Superior temporal gyrus (tissue), 1 donor: Measurements from ENCODE around the gene NAA60.
A peak's percentile ranks its signal among the peaks of the same experiment; 100 is the strongest.

Experiments
- DNase-seq: peaks from one replicate; pipeline ENCODE4 v3.0.0-alpha.2; 2016; ENCODE audit errors: extremely low spot score

NAA60 gene

DNA sequence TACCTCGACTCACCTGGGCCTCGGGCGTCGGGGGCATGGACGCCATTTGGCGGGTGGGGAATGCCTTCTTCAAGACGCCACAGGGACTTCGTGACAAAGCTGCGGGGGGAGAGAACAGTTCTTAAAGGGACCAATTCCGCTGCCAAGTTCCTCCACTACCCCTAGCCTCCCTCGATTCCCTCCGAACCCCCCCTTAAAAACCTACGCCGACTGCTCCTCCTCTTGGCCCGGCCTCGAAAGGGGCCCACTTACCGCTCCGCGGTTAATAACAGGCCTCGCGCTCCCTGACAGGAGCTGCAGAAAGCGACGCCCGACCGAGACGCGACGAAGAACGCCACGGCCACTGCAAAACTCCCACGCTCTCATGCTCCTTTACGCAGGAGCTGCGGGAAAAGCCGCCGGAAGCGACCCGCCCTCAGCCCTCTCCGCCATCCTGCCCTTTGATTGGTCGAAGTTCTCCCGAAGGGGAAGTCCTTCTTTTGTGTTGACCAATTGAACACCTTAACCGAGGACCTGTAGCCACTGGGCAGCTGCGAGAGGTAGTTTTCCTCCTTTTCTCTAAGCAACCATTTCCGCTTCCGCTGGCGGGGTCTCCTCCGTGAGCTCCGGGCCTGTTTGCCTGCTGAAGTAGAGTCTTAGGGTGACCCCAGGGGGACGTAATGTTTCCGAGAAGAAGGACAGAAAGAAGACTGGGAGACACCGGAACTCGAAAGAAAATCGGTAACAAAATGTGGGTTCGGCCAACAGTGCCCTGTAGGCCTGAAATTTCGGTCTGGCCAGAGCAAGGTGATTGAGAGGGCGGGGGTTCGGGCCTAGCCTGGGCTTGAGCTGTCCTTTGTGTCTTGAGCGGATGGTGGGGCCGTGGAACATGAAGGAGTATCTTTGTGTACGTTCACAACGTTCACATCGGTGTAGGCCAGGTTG lies at the start of gene NAA60, which contains the start of gene ZNF597:
Gene NAA60, plus strand, starts transcription at position 573 of the 924 bp plus-strand sequence. CDS start 32,548 bp downstream, outside the sequence.
Gene ZNF597, minus strand, starts transcription at position 397 of the 924 bp plus-strand sequence. Its CDS starts 351 bp downstream, at position 46.
- peak; percentile 91 for DNase-seq

GRCh38 chr16:3400446-3400778 lies 43.1 kb upstream of the NAA60 start:
- DNase-seq: no peak

- peak; percentile 99 for DNase-seq
These were observed 42.4 kb upstream of the NAA60 start, which contains the start of the genes ZNF174 and ZSCAN32 for GRCh38 chr16:3400779-3401688. Gene ZNF174 (plus strand): TSS chr16:3401215. CDS start chr16:3402005, 790 bp downstream. Gene ZSCAN32 (minus strand): TSS chr16:3401004. CDS start chr16:3397557, 3,447 bp downstream.

DNA sequence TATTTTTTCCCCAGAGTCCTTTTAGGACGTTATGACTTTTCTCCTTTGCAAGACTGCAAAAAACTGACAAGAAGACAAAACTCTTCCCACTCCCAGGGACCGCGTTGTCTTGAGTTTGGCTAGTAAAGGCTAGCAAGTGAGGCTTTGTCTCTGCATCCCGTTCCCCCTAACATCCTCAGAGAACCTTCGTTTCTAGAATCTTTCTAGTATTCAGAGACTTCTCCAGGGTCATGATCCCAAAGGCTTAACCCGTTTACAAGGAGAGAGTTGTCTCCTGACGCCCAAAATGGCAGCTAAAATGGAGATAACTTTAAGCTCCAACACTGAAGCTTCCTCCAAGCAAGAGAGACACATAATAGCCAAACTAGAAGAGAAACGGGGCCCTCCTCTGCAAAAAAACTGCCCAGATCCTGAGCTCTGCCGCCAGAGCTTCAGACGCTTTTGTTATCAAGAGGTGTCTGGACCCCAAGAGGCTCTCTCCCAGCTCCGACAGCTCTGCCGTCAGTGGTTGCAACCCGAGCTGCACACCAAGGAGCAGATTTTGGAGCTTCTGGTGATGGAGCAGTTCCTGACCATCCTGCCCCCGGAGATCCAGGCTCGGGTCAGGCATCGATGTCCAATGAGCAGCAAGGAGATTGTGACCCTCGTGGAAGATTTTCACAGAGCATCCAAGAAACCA lies 41.6 kb upstream of the NAA60 start:
- peak; percentile 24 for DNase-seq

GRCh38 chr16:3408561-3409197 lies 34.8 kb upstream of the NAA60 start:
- no peak for DNase-seq

DNA sequence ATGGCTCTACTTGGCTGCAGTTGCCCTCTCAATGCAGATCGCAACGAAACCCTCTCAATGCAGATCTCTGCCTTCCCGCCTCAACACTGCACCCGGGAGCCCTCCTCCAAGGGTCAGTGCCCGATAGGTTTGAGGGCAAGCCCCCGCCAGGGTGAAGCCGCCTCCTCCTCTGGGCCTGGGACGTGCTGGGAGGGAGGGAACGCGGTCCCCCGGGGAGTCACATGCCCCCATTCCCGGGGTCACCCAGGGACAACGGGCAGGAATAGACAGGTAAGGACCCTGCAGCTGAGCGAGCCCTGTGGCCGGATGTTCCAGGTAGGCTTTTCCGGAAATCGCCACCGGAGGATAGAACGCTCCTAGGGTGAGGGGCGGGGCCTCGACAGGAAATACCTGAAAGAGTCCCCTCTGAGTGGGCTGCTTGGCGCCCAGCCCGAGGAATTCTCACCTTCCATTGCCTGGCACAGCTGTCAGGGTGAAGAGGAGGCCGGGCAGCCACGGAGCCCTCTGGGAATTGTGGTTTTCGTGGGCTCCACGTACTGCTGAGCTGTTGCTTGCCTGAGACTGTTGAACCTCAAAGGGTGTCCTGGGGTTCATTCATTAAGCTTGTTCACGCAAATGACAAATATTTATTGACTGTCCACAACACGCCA lies 29.6 kb upstream of the NAA60 start:
- no peak for DNase-seq

- DNase-seq: peak; percentile 16
These were observed 11.7 kb upstream of the NAA60 start for GRCh38 chr16:3431779-3432219.

GRCh38 chr16:3434373-3434772 lies 9.1 kb upstream of the NAA60 start:
- DNase-seq: no peak

DNA sequence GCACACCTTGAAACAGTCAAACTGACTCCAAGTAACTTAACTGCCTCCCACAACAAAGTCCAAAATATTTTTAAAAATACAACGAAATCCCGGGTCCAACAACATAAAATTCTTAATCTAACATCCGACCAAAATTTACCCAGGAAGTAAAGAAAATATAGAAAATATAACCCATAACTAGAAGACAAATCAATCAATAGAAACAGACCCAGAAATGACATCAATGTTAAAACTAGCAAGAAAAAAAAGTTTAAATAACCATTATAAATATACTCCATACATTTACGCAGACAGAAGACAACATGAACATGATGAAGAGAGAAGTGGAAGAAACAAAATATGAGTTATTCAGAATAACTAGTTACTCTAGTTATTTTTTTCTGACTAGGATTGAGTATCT lies 3.8 kb upstream of the NAA60 start:
- DNase-seq: no peak

DNA sequence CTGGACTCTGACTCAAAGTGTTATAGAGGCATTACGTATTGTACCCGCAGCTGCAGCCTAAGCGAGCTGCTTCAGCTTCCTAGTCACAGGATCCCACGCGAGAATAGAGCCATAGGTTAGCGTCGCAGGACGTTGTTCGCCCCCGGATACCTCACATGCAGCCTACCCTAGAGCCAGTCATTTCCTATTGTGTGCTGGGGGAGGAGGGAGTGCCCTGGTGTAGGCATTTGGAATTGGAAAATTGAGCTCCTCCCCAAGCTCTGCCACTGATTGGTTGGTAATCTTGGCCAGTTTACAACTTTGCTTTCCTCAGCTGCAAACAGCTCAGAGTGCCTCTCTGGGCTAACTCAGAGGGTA lies 530 bp downstream of the NAA60 start:
- DNase-seq: no peak

DNA sequence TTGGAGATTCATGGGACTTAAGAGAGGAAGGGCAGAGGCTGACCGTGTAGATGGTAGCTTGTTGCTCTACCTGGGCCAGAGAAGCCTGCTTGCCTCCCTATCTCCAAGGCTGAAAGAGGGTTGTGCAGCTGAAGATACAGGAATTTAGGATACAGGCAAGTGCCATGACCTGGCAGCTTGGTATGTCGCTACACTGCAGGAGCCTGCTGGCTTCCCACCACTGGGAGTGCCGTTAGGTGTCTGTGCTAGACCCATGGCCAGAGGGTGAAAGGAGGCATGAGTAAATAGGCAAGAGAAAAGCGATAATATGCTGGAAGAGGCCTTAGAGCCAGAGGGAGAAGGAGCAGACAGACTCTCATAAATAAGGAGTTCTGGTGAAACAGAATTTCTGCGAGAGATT lies 10.6 kb downstream of the NAA60 start:
- no peak for DNase-seq

GRCh38 chr16:3454631-3455147 lies 11.2 kb downstream of the NAA60 start:
- no peak for DNase-seq

- peak; percentile 88 for DNase-seq
These were observed 14.2 kb downstream of the NAA60 start for GRCh38 chr16:3457434-3458252.

DNA sequence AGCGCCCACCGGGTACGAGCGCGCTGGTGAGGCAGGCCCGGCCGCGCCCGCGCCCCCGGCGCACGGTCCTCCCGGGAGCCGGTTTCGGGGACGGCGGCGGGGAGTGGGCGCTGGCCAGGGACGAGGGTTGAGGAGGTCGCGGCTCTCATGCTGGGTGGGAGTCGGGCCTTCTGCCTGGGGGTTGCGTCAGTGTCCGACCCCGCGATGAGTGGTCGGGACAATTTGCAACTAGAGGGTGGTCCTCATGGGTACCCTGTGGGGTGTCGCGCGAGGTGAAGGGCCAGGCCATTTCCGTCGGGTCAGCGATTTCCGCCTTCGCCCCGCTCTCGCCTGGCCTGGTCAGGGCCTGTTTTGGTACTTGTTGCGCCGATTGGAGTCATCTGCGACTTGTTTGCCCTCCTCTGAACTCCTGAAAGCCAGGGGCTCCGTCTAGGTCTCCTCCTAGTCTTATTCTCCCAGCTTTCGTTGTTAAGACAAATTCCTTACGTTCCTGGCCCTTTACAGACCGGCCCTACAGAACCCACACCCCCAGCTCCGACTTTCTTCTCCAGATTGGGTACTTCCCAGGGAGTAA lies 14.9 kb downstream of the NAA60 start:
- DNase-seq: no peak

DNA sequence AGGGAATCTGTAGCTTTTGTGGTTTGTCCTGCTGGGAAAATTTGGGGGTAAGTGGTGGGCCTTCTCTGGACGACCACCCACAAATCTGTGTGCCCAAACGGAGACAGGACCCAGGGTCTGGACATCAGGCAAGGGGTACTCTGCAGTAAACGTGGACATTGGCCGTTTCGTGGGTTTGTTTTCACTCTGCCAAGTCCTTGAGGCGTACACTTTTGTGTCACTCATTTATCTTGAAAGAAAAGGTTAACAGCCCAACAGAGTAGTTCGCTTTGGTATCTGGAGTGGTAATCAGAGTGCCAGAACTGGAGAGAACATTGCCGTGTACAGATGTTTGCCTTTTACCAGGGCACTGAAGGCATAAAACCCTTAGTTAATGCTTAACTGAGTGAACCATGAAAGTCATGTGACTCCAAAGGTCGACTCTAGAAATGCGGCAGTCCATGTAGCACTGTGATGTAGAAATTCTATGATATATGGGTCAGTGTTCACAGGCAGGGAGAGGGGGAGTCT lies 15.4 kb downstream of the NAA60 start:
- peak; percentile 39 for DNase-seq

- DNase-seq: no peak
These were observed 16.1 kb downstream of the NAA60 start for GRCh38 chr16:3459401-3460090.

- DNase-seq: no peak
These were observed 16.6 kb downstream of the NAA60 start for GRCh38 chr16:3460121-3460520.

DNA sequence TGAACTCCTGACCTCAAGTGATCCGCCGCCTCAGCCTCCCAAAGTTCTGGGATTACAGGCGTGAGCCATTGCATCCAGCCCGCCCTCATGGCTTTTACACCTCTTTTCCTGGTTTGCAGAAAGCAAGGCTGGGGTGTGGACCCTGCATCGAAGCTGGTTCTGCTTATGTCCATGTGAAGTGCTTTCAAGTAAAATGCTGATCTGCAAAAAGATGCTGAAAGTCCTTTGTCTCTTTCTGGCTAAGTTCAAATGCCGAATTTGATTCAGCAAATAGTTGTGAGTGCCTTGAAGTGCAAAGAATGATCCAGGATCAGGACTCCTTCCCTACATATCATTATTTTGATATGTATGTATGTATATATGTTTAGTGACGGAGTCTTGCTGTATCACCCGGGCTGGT lies 17.1 kb downstream of the NAA60 start:
- no peak for DNase-seq
